ENCODE measurements around the gene TRAF1.

The TRAF1 gene

DNA sequence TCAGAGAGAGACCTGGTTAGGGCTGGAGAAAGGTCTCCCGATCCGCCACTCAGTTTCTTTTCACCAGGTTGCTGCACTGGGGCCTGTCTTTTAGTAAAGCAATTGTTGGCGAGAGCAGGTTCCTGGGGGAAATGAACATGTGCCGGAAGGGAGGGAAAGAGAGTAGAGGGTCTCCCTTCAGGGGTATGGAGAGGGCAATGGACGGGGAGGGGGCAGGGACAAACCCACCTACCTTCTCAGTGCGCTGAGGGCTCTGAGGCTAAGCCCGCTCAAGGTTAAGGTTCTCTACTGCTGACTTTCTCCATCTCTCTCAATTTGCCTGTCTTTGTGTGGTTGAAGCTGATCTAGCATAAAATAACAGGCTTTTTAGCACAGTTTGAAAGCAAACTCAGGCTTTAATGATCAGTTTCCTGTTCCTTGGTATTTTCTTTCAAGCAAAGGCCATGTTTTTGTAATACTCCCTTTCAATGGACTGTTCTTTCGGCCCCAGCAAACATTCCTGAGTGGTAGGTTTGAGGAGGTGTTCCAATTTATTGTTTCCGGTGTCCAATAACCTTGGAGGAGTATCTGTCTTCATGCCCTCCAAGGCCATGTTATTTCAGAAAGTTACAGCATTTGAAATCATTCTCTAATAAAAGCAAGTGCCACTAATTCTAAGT is 25.5 kb upstream of the TRAF1 start:
- peaks cover 4% of the 10 kb centered on the region; the same call in 1 of the 2 replicates for H3K4me1 ChIP-seq (ENCODE audit: control insufficient read depth, insufficient read depth, low read length)
- H3K9me3 ChIP-seq (ENCODE audit: control insufficient read depth, insufficient read depth, low read depth, low read length) = no peaks in the 10 kb centered on the region
- no peaks in the 10 kb centered on the region for H3K36me3 ChIP-seq (ENCODE audit: control insufficient read depth, insufficient read depth, low read length)
- no peak overlapping the region for H3K4me3 ChIP-seq (ENCODE audit: low read depth, low read length)
- H3K27me3 ChIP-seq (ENCODE audit: control insufficient read depth, insufficient read depth, low read length) = no peaks in the 10 kb centered on the region
- H3K27ac ChIP-seq (ENCODE audit: low read depth, low read length) = no peak overlapping the region
- H3K9ac ChIP-seq (ENCODE audit: low read length) = no peak overlapping the region

GRCh38 chr9:120950421-120951388 is 24.1 kb upstream of the TRAF1 start:
- Histone ChIP-seq H3K27ac (ENCODE audit: low read depth, low read length) (no peak overlapping the region), H3K4me1 (ENCODE audit: control insufficient read depth, insufficient read depth, low read length) (peaks cover 4% of the 10 kb centered on the region; the same call in 1 of the 2 replicates), H3K27me3 (ENCODE audit: control insufficient read depth, insufficient read depth, low read length) (no peaks in the 10 kb centered on the region), H3K36me3 (ENCODE audit: control insufficient read depth, insufficient read depth, low read length) (no peaks in the 10 kb centered on the region), H3K4me3 (ENCODE audit: low read depth, low read length) (no peak overlapping the region), H3K9me3 (ENCODE audit: control insufficient read depth, insufficient read depth, low read depth, low read length) (no peaks in the 10 kb centered on the region), H3K9ac (ENCODE audit: low read length) (no peak overlapping the region)

GRCh38 chr9:120949290-120949689 is 22.7 kb upstream of the TRAF1 start:
- Histone ChIP-seq H3K9ac (ENCODE audit: low read length) (no peak overlapping the region), H3K36me3 (ENCODE audit: control insufficient read depth, insufficient read depth, low read length) (no peaks in the 10 kb centered on the region), H3K27ac (ENCODE audit: low read depth, low read length) (no peak overlapping the region), H3K9me3 (ENCODE audit: control insufficient read depth, insufficient read depth, low read depth, low read length) (no peaks in the 10 kb centered on the region), H3K27me3 (ENCODE audit: control insufficient read depth, insufficient read depth, low read length) (no peaks in the 10 kb centered on the region), H3K4me3 (ENCODE audit: low read depth, low read length) (no peak overlapping the region), H3K4me1 (ENCODE audit: control insufficient read depth, insufficient read depth, low read length) (peaks cover 13% of the 10 kb centered on the region)

DNA sequence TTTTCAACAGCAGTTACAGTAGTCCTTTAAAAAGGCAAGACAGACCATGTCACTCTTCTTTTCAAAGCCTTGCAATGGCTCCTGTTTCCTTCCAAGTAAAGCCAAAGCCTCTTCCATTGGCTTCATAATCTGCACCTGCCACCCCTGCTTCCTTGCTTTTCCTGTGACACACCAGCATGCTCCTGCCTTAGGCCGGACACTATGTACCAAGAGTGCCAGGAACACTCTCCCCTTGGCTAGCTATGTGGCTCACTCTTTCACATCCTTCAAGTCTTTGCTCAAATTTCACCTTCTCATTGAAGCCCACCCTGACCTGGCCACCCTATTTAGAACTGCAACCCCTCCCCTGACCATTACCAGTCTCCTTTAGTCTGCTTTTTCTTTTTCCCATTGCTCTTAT is 22.2 kb upstream of the TRAF1 start:
- no peak overlapping the region for H3K27ac ChIP-seq (ENCODE audit: low read depth, low read length)
- H3K4me3 ChIP-seq (ENCODE audit: low read depth, low read length) = no peak overlapping the region
- no peaks in the 10 kb centered on the region for H3K36me3 ChIP-seq (ENCODE audit: control insufficient read depth, insufficient read depth, low read length)
- H3K27me3 ChIP-seq (ENCODE audit: control insufficient read depth, insufficient read depth, low read length) = no peaks in the 10 kb centered on the region
- peaks cover 13% of the 10 kb centered on the region for H3K4me1 ChIP-seq (ENCODE audit: control insufficient read depth, insufficient read depth, low read length)
- no peaks in the 10 kb centered on the region for H3K9me3 ChIP-seq (ENCODE audit: control insufficient read depth, insufficient read depth, low read depth, low read length)
- no peak overlapping the region for H3K9ac ChIP-seq (ENCODE audit: low read length)

DNA sequence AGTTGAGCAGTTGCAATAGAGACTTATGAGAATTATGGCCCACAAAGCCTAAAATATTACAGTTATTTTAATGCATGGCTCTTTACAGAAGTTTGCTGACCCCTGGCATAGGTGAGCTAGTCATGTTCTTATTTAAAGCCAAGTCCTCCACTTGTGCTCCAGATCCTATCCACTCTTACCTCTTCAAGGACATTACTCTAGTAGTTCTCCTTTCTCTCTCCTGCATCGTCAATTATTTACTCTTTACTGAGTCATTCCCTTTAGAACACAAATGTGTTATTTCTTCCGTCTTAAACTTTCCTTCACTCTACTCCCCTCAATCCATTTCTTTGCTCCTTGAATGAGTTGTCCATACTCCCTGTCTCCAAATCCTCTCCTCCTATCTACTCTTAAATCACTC is 20.6 kb upstream of the TRAF1 start:
- H3K27ac ChIP-seq (ENCODE audit: low read depth, low read length) = no peak overlapping the region
- H3K4me3 ChIP-seq (ENCODE audit: low read depth, low read length) = no peak overlapping the region
- no peaks in the 10 kb centered on the region for H3K36me3 ChIP-seq (ENCODE audit: control insufficient read depth, insufficient read depth, low read length)
- no peaks in the 10 kb centered on the region for H3K27me3 ChIP-seq (ENCODE audit: control insufficient read depth, insufficient read depth, low read length)
- H3K9ac ChIP-seq (ENCODE audit: low read length) = no peak overlapping the region
- no peaks in the 10 kb centered on the region for H3K9me3 ChIP-seq (ENCODE audit: control insufficient read depth, insufficient read depth, low read depth, low read length)
- peaks cover 22% of the 10 kb centered on the region for H3K4me1 ChIP-seq (ENCODE audit: control insufficient read depth, insufficient read depth, low read length)

GRCh38 chr9:120946259-120946658 is 19.7 kb upstream of the TRAF1 start:
- no peak overlapping the region for H3K9ac ChIP-seq (ENCODE audit: low read length)
- H3K4me1 ChIP-seq (ENCODE audit: control insufficient read depth, insufficient read depth, low read length) = peaks cover 23% of the 10 kb centered on the region
- H3K36me3 ChIP-seq (ENCODE audit: control insufficient read depth, insufficient read depth, low read length) = no peaks in the 10 kb centered on the region
- H3K4me3 ChIP-seq (ENCODE audit: low read depth, low read length) = no peak overlapping the region
- H3K27me3 ChIP-seq (ENCODE audit: control insufficient read depth, insufficient read depth, low read length) = no peaks in the 10 kb centered on the region
- H3K9me3 ChIP-seq (ENCODE audit: control insufficient read depth, insufficient read depth, low read depth, low read length) = no peaks in the 10 kb centered on the region
- no peak overlapping the region for H3K27ac ChIP-seq (ENCODE audit: low read depth, low read length)

- Histone ChIP-seq H3K27me3 (ENCODE audit: control insufficient read depth, insufficient read depth, low read length) (no peaks in the 10 kb centered on the region), H3K9me3 (ENCODE audit: control insufficient read depth, insufficient read depth, low read depth, low read length) (no peaks in the 10 kb centered on the region), H3K9ac (ENCODE audit: low read length) (no peak overlapping the region), H3K4me1 (ENCODE audit: control insufficient read depth, insufficient read depth, low read length) (peaks cover 30% of the 10 kb centered on the region), H3K36me3 (ENCODE audit: control insufficient read depth, insufficient read depth, low read length) (no peaks in the 10 kb centered on the region), H3K27ac (ENCODE audit: low read depth, low read length) (no peak overlapping the region), H3K4me3 (ENCODE audit: low read depth, low read length) (no peak overlapping the region)
Observed at GRCh38 chr9:120944948-120945347, 18.4 kb upstream of the TRAF1 start.

DNA sequence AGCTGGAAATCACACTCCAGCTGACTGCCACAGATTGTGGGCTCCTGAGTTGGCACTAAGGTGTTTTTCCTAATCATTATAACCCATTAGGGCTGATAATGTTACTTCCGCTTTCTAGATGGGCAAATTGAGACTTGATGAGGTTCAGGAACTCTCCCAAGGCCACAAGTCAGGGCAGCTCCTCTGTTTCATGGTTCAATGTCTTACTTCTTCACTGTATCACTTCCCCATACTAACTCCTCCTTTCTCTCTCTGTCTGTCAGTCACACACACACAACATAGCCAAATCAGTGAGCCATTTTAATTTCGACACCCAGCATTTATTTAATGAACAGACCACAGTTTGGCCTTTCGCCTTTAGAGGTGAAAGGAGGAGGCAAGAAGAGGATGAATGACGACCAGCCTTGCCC is 17.8 kb upstream of the TRAF1 start:
- H3K27ac ChIP-seq (ENCODE audit: low read depth, low read length) = no peak overlapping the region
- no peaks in the 10 kb centered on the region for H3K36me3 ChIP-seq (ENCODE audit: control insufficient read depth, insufficient read depth, low read length)
- no peaks in the 10 kb centered on the region for H3K9me3 ChIP-seq (ENCODE audit: control insufficient read depth, insufficient read depth, low read depth, low read length)
- H3K4me3 ChIP-seq (ENCODE audit: low read depth, low read length) = no peak overlapping the region
- H3K4me1 ChIP-seq (ENCODE audit: control insufficient read depth, insufficient read depth, low read length) = peaks cover 30% of the 10 kb centered on the region
- H3K9ac ChIP-seq (ENCODE audit: low read length) = no peak overlapping the region
- no peaks in the 10 kb centered on the region for H3K27me3 ChIP-seq (ENCODE audit: control insufficient read depth, insufficient read depth, low read length)

GRCh38 chr9:120942186-120943001 is 15.8 kb upstream of the TRAF1 start:
- H3K27me3 ChIP-seq (ENCODE audit: control insufficient read depth, insufficient read depth, low read length) = no peaks in the 10 kb centered on the region
- no peaks in the 10 kb centered on the region for H3K36me3 ChIP-seq (ENCODE audit: control insufficient read depth, insufficient read depth, low read length)
- H3K27ac ChIP-seq (ENCODE audit: low read depth, low read length) = no peak overlapping the region
- H3K9ac ChIP-seq (ENCODE audit: low read length) = no peak overlapping the region
- H3K4me1 ChIP-seq (ENCODE audit: control insufficient read depth, insufficient read depth, low read length) = peaks cover 30% of the 10 kb centered on the region
- H3K9me3 ChIP-seq (ENCODE audit: control insufficient read depth, insufficient read depth, low read depth, low read length) = no peaks in the 10 kb centered on the region
- H3K4me3 ChIP-seq (ENCODE audit: low read depth, low read length) = no peak overlapping the region

DNA sequence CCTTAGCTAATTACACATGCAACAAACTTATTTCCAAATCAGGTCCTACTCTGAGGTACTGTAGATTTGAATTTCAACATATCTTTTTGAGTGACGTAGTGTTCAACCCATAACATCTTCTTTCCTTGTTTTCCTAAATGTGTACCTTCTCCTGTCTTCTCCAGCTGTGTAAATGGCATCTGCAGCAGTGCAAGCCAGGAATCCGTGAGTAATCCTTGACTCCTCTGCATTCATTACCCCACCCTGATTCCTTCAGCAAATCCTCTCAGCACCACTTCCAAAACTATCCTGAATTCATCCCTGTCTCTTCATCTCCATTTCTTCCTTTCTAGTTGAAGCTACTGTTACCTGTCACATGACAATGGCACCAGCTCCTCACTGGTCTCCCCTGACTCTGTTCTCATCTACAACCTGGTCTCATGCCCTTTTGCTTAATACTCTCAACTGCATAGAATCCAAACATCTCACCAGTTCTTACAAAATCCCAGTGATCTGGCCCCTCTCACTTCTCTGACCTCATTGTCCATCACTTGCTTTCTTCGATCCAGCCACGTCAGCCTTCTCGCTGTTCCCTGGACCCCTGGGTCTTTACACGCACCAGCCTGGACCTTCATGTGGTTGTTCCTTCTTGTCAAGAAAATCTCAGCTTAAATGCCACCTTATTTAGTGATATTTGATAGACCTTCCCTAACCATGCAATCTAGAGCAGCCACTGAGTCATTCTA is 14.6 kb upstream of the TRAF1 start:
- no peaks in the 10 kb centered on the region for H3K9me3 ChIP-seq (ENCODE audit: control insufficient read depth, insufficient read depth, low read depth, low read length)
- peaks cover 30% of the 10 kb centered on the region for H3K4me1 ChIP-seq (ENCODE audit: control insufficient read depth, insufficient read depth, low read length)
- no peaks in the 10 kb centered on the region for H3K36me3 ChIP-seq (ENCODE audit: control insufficient read depth, insufficient read depth, low read length)
- no peak overlapping the region for H3K4me3 ChIP-seq (ENCODE audit: low read depth, low read length)
- H3K9ac ChIP-seq (ENCODE audit: low read length) = no peak overlapping the region
- no peak overlapping the region for H3K27ac ChIP-seq (ENCODE audit: low read depth, low read length)
- H3K27me3 ChIP-seq (ENCODE audit: control insufficient read depth, insufficient read depth, low read length) = no peaks in the 10 kb centered on the region
